GM19463 (cell line): ENCODE results near the gene STAMBPL1.

ENCODE experiments used
- ATAC-seq: cut with Tn5 transposase; IDR thresholded peaks from one replicate; pipeline ENCODE4 v1.9.1; 2021; ENCODE audit warnings: mild to moderate bottlenecking, moderate library complexity; ENCODE audit not compliant: unreplicated experiment

Gene STAMBPL1

GRCh38 chr10:88890681-88891381 lies 10.8 kb downstream of the STAMBPL1 start:
- no peak for ATAC-seq

- ATAC-seq: no peak
These were observed 12.3 kb downstream of the STAMBPL1 start for GRCh38 chr10:88892222-88892967.

GRCh38 chr10:88893611-88894010 lies 13.6 kb downstream of the STAMBPL1 start:
- ATAC-seq: no peak

- ATAC-seq: no peak
These were observed 15.2 kb downstream of the STAMBPL1 start for GRCh38 chr10:88895250-88895649.

GRCh38 chr10:88896372-88896993 lies 16.4 kb downstream of the STAMBPL1 start:
- no peak for ATAC-seq

- no peak for ATAC-seq
These were observed 17.2 kb downstream of the STAMBPL1 start for GRCh38 chr10:88896994-88897853.

GRCh38 chr10:88898727-88899126 lies 18.7 kb downstream of the STAMBPL1 start:
- no peak for ATAC-seq

GRCh38 chr10:88899886-88900285 lies 19.8 kb downstream of the STAMBPL1 start:
- ATAC-seq: no peak

- peak; percentile 85 for ATAC-seq
These were observed 21.4 kb downstream of the STAMBPL1 start for GRCh38 chr10:88901206-88901983.

GRCh38 chr10:88901984-88902789 lies 22.1 kb downstream of the STAMBPL1 start:
- peak; percentile 35 for ATAC-seq

- no peak for ATAC-seq
These were observed 23.7 kb downstream of the STAMBPL1 start for GRCh38 chr10:88903715-88904114.

GRCh38 chr10:88906921-88907320 lies 26.9 kb downstream of the STAMBPL1 start:
- ATAC-seq: no peak

GRCh38 chr10:88908194-88908593 lies 28.1 kb downstream of the STAMBPL1 start:
- ATAC-seq: no peak

GRCh38 chr10:88911116-88911515 lies 31.1 kb downstream of the STAMBPL1 start:
- no peak for ATAC-seq

- no peak for ATAC-seq
These were observed 31.8 kb downstream of the STAMBPL1 start for GRCh38 chr10:88911851-88912250.

GRCh38 chr10:88913127-88913526 lies 33.1 kb downstream of the STAMBPL1 start:
- ATAC-seq: no peak

- ATAC-seq: no peak
These were observed 33.7 kb downstream of the STAMBPL1 start for GRCh38 chr10:88913788-88914187.

GRCh38 chr10:88915781-88916180 lies 35.7 kb downstream of the STAMBPL1 start:
- ATAC-seq: no peak

GRCh38 chr10:88916231-88916630 lies 36.2 kb downstream of the STAMBPL1 start:
- no peak for ATAC-seq
